SK-N-SH treated with all-trans-retinoic acid at 6 μM for 48 hours (cell line): Measurements from ENCODE around the gene TASP1.

ENCODE experiments used
- ARNTL ChIP-seq: fragments of 450-650 bp; formaldehyde crosslinking; IDR thresholded peaks from 2 replicates; pipeline ENCODE4 v1.5.0; 2020; ENCODE audit warnings: low read depth, mild to moderate bottlenecking, moderate library complexity, borderline replicate concordance
- CREB5 ChIP-seq: fragments of 250-450 bp; sonication (Bioruptor Pico); IDR thresholded peaks from 2 replicates; pipeline ENCODE4 v1.5.1; 2020; ENCODE audit warnings: low read depth, mild to moderate bottlenecking, moderate library complexity
- CSRNP3 ChIP-seq: fragments of 250-450 bp; sonication (Bioruptor Pico); IDR thresholded peaks from 2 replicates; pipeline ENCODE4 v1.5.1; 2021; ENCODE audit warnings: mild to moderate bottlenecking, moderate library complexity
- ISL1 ChIP-seq: fragments of 250-450 bp; sonication (Bioruptor Pico); IDR thresholded peaks from 2 replicates; pipeline ENCODE4 v2.1.2; 2022; ENCODE audit warnings: mild to moderate bottlenecking, moderate library complexity
- TCF4 ChIP-seq: fragments of 250-450 bp; sonication (Bioruptor Pico); IDR thresholded peaks from 2 replicates; pipeline ENCODE4 v1.8.0; 2021; ENCODE audit warnings: mild to moderate bottlenecking, moderate library complexity, borderline replicate concordance

GRCh38 chr20:13389115-13389514, 249.6 kb downstream of the TASP1 start:
- TF ChIP-seq TCF4 (CRISPR knock-in tag), result no peak
- TF ChIP-seq ISL1 (CRISPR knock-in tag), result no peak
- no peak for TF ChIP-seq ARNTL (CRISPR knock-in tag)
- no peak for TF ChIP-seq CSRNP3 (CRISPR knock-in tag)
- no peak for TF ChIP-seq CREB5
